Measurements from ENCODE around the gene B3GALT4. TPM values are rescaled to one million over a fixed set of nuclear protein-coding genes. Genes with fewer than 3 reads are reported as not detected.
A peak's percentile ranks its signal among the peaks of the same experiment; 100 is the strongest.
"Not testable (repeated sequence)": the region's sequence is repeated elsewhere in the genome, so short reads cannot be mapped to it uniquely, and the experiment has no call there.

Gene B3GALT4
- total RNA-seq, 6 experiments from 2014 or later = 0.66 to 3.0 (median 2.7) TPM

DNA sequence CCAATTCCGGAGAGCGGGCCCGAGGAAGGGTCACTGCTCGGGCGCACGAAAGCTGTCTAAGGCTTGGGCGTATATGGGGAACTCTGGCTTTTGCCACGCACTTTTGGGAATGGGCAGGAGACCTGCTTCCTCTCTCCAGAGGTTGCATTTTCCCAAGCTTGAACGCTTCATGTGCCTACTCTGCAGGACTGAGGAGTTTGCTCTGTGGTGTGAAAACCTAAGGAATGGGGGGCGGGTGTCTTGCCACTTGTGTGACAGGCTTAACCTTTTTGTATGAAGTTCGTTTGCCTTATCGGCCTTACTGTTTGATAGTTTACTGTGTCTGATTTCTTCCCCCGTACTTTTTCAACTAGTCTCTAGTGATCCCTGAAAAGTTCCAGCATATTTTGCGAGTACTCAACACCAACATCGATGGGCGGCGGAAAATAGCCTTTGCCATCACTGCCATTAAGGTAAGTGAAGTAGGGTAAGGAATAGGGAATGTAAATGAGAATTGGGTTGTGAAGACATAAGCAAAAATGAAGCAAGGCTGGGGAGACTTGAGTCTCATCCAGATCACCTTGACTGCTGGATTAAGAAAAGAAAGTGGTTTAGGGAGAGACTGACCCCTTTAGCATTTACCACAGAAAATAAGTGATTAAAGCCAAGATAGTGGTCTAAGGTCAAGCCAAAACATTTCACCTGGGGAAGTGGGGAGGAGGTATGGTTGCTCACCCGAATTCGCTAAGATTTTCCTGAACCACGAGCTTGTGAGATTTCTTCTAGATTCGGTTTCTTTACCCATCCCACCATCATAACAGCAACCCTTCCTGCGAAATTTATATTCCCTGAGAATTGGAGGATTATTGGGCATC is 4.4 kb upstream of the B3GALT4 start:
- TF ChIP-seq, protein P1, sequence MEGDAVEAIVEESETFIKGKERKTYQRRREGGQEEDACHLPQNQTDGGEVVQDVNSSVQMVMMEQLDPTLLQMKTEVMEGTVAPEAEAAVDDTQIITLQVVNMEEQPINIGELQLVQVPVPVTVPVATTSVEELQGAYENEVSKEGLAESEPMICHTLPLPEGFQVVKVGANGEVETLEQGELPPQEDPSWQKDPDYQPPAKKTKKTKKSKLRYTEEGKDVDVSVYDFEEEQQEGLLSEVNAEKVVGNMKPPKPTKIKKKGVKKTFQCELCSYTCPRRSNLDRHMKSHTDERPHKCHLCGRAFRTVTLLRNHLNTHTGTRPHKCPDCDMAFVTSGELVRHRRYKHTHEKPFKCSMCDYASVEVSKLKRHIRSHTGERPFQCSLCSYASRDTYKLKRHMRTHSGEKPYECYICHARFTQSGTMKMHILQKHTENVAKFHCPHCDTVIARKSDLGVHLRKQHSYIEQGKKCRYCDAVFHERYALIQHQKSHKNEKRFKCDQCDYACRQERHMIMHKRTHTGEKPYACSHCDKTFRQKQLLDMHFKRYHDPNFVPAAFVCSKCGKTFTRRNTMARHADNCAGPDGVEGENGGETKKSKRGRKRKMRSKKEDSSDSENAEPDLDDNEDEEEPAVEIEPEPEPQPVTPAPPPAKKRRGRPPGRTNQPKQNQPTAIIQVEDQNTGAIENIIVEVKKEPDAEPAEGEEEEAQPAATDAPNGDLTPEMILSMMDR (IDR thresholded peaks at IDR 0.05) = no peak

DNA sequence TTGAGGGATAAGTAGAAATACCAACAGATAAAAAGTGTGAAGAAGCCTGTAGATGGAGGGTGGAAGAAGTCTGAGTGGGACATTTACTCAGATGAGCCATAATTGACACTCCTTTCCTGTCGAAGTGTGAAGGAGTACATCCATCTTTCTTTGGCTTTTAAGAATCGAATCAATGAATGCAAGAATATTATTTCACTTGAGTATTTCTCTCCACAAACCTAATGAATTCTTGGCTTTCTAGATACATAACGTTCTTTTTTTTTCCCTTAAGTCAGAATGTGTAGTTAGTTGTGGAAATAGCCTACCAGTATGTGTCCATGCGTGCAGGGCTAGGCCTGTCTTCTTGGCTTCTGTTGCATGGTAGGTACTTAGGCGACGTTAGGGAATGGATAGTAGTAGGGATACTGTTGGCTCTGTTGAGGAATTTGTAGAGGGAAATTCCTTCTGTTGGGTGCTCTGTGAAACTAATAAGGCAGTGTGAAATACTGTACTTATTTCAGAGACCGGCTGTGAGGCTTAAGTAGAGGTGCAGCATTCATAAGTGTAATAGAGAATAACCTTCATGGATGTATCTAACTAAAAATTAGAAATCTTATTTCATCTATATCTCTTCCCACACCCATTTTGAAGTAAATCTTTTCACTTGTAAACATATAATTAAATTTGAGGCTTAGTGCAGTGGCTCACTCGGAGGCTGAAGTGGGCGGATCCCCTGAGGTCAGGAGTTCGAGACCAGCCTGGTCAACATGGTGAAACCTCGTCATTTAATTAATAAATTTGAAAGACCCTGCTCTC is 3.6 kb upstream of the B3GALT4 start:
- Mint-ChIP-seq H3K36me3 (ENCODE audit: low read depth) (peaks cover 58% of the 10 kb centered on the region), H3K27ac (peak overlapping the region; percentile 99), H3K9me3 (peaks cover 14% of the 10 kb centered on the region), H3K4me3 (peak overlapping the region; percentile 97), H3K4me1 (ENCODE audit: low read depth) (peaks cover 60% of the 10 kb centered on the region), H3K27me3 (ENCODE audit: insufficient read depth) (peaks cover 27% of the 10 kb centered on the region)
- DNase-seq = no peak
- TF ChIP-seq, protein P1 (IDR thresholded peaks at IDR 0.05) = no peak

More for the DNA sequence above, 4.4 kb upstream of the B3GALT4 start:
- H3K36me3 Mint-ChIP-seq (ENCODE audit: low read depth) = peaks cover 64% of the 10 kb centered on the region
- H3K4me1 Mint-ChIP-seq (ENCODE audit: low read depth) = peaks cover 60% of the 10 kb centered on the region
- H3K27ac Mint-ChIP-seq = peak overlapping the region; percentile 99
- peaks cover 23% of the 10 kb centered on the region for H3K27me3 Mint-ChIP-seq (ENCODE audit: insufficient read depth)
- DNase-seq = no peak
- peaks cover 14% of the 10 kb centered on the region for H3K9me3 Mint-ChIP-seq
- peak overlapping the region; percentile 97 for H3K4me3 Mint-ChIP-seq

DNA sequence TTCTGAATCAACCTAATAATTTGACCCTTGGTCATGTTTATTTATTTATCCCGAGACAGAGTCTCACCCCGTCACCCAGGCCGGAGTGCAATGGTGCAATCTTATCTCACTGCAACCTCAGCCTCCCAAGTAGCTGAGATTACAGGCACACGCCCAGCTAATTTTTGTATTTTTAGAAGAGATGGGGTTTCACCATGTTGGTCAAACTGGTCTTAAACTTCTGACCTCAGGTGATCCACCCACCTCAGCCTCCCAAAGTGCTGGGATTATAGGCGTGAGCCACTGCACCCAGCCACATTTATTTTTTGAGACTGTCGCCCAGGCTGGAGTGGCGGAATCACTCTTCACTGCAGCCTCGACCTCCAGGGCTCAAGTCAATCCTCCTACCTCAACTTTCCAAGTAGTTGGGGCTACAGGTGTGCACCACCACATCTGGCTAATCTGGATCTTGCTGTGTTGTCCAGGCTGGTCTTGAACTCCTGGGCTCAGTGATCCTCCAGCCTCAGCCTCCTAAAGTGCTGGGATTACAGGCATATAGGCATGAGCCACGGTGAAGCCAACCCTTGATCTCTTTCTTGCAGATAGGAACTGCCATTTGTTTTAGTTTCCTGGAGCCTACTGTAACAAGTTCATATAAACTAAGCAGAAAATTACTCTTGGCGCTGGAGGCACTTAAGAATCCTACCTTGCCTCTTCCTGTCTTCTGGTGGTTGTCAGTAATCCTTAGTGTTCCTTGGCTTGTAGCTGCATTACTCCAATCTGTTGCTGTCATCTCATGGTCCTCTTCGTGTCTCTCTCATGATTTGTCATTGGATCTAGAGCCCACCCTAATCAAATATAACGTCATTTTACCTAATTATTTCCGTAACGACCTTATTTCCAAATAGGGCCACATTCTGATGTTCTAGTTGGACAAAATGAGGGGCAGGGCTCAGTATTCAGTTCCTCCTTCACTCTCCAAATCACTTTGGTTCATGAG is 2.7 kb upstream of the B3GALT4 start:
- Mint-ChIP-seq H3K4me1 (ENCODE audit: low read depth) (peaks cover 60% of the 10 kb centered on the region), H3K27me3 (ENCODE audit: insufficient read depth) (peaks cover 27% of the 10 kb centered on the region), H3K4me3 (peak overlapping the region; percentile 97), H3K27ac (peak overlapping the region; percentile 99), H3K36me3 (ENCODE audit: low read depth) (peaks cover 58% of the 10 kb centered on the region), H3K9me3 (peaks cover 14% of the 10 kb centered on the region)
- no peak for DNase-seq
- TF ChIP-seq, protein P1 (IDR thresholded peaks at IDR 0.05) = no peak

DNA sequence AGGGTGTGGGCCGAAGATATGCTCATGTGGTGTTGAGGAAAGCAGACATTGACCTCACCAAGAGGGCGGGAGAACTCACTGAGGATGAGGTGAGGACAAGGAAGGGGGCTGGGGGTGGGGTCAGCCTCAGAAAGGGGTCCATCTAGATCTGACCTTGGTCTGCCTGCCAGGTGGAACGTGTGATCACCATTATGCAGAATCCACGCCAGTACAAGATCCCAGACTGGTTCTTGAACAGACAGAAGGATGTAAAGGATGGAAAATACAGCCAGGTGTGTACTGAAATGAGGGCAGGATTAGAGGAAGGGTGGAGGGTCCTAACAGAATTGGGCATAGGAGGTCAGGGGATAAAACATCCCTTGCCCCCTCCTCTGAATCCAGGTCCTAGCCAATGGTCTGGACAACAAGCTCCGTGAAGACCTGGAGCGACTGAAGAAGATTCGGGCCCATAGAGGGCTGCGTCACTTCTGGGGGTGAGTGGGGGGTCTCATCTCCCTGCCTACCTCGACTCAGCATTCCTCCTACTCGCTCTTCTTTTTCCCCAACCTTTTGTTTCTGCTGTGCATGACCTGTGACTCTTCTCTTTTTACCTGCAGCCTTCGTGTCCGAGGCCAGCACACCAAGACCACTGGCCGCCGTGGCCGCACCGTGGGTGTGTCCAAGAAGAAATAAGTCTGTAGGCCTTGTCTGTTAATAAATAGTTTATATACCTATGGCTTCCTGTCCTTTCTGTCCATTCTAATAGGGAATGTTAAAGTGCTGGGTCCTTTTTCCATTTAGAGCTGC is 935 bp upstream of the B3GALT4 start:
- Mint-ChIP-seq H3K27me3 (ENCODE audit: insufficient read depth) (peaks cover 25% of the 10 kb centered on the region), H3K4me1 (ENCODE audit: low read depth) (peaks cover 47% of the 10 kb centered on the region), H3K27ac (peak overlapping the region; percentile 99), H3K4me3 (peak overlapping the region; percentile 97), H3K36me3 (ENCODE audit: low read depth) (peaks cover 48% of the 10 kb centered on the region), H3K9me3 (peaks cover 14% of the 10 kb centered on the region)
- not testable (repeated sequence) for DNase-seq

DNA sequence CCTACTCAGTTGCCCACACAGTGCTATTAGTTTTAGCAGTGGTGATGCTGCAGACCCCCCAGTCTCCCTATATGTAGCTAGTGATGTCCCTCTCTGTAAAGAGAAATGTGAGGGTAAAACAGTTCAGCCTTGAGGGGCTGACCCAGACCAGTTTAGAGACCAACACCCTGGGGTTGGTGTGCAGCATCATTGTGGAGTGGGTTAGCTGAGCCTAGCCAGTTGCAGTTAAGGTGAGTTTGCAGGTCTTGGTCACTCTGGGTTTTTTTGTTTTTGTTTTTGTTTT is 401 bp upstream of the B3GALT4 start:
- TF ChIP-seq, protein P1 (IDR thresholded peaks at IDR 0.05) = no peak
- H3K27ac Mint-ChIP-seq = peak overlapping the region; percentile 99
- no peak for DNase-seq
- peaks cover 48% of the 10 kb centered on the region for H3K36me3 Mint-ChIP-seq (ENCODE audit: low read depth)
- peaks cover 14% of the 10 kb centered on the region for H3K9me3 Mint-ChIP-seq
- peaks cover 25% of the 10 kb centered on the region for H3K27me3 Mint-ChIP-seq (ENCODE audit: insufficient read depth)
- H3K4me3 Mint-ChIP-seq = peak overlapping the region; percentile 97
- peaks cover 47% of the 10 kb centered on the region for H3K4me1 Mint-ChIP-seq (ENCODE audit: low read depth)

Measured in HFFc6 (cell line).